Measurements from ENCODE around the gene ETNK1. TPM values are rescaled to one million over a fixed set of nuclear protein-coding genes. Genes with fewer than 3 reads are reported as not detected.

Gene ETNK1
- total RNA-seq, 1 donor from 2014 or later, result 82.4 TPM

- Histone ChIP-seq H3K4me1 (peaks cover 19% of the 10 kb centered on the region), H3K4me3 (no peak overlapping the region), H3K9me3 (no peaks in the 10 kb centered on the region), H3K27ac (no peak overlapping the region), H3K27me3 (ENCODE audit: low read depth) (no peaks in the 10 kb centered on the region), H3K36me3 (no peaks in the 10 kb centered on the region)
- intact Hi-C loops (cut with DNase I), result loop anchor here (5.0 kb wide), 1 partner anchor 98 kb away; no protein-coding TSS in a partner anchor
- DNase-seq (no peak), ATAC-seq (no peak)
- TF ChIP-seq CTCF (IDR thresholded peaks at IDR 0.05), result no peak
Measured at GRCh38 chr12:22634883-22635282, 9.9 kb downstream of the ETNK1 start.

DNA sequence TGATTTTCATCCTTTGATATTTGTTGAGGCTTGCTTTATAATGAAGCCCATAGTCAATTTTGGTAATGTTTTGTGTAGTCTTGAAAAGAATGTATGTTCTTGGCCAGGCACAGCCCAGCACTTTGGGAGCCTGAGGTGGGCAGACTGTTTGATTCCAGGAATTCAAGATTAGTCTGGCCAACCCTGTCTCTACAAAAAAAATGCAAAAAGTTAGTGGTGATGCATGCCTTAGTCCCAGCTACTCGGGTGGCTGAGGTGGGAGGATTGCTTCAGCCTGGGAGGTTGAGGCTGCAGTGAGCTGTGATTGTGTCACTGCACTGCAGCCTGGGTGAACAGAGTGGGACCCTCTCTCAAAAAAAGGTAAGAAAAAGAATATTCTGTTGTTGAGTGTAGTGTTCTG lies 10.8 kb downstream of the ETNK1 start:
- no peak for TF ChIP-seq CTCF (IDR thresholded peaks at IDR 0.05)
- Histone ChIP-seq H3K27ac (no peak overlapping the region), H3K27me3 (ENCODE audit: low read depth) (no peaks in the 10 kb centered on the region), H3K36me3 (no peaks in the 10 kb centered on the region), H3K4me1 (peaks cover 17% of the 10 kb centered on the region), H3K4me3 (no peak overlapping the region), H3K9me3 (no peaks in the 10 kb centered on the region)
- DNase-seq (no peak), ATAC-seq (no peak)
- intact Hi-C loops (cut with DNase I), result no loop called here

- ATAC-seq (no peak), DNase-seq (no peak)
- Histone ChIP-seq H3K27me3 (ENCODE audit: low read depth) (no peaks in the 10 kb centered on the region), H3K9me3 (no peaks in the 10 kb centered on the region), H3K27ac (no peak overlapping the region), H3K36me3 (peaks cover 4% of the 10 kb centered on the region), H3K4me3 (no peak overlapping the region), H3K4me1 (peaks cover 7% of the 10 kb centered on the region)
- no peak for TF ChIP-seq CTCF (IDR thresholded peaks at IDR 0.05)
- intact Hi-C loops (cut with DNase I), result no loop called here
Measured at GRCh38 chr12:22640851-22641250, 15.9 kb downstream of the ETNK1 start.

DNA sequence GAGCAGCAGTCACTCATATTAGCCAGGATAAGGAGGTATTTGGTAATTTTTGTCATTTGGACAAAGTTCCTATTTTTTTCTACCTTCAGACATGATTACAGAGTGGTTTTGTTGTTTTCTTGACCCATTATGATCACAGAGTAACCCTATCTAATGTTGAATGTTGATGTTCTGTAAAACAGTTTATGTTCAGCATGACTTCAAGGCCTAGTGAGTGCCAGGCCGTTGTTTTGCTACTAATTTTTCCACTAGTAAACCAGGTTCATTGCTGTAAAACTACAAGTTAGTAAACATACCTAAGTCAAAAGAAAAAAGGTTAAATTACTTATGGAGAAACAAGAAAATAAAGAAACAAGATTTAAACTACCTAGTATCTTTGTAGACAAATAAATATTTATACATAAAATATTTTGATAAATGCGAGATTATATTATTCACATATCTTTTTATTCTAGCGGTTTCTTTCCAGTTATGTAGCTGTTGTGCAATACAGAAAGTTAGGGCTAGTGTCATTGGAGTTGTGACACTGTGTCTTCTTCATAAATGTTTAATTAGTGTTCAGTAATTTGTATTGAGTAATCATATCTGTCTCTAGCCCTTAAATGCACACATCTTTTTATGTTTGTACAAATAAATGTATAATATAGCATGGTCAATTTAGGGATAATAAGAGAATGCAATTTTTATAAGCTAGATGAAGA lies 16.5 kb downstream of the ETNK1 start:
- Histone ChIP-seq H3K27me3 (ENCODE audit: low read depth) (no peaks in the 10 kb centered on the region), H3K27ac (no peak overlapping the region), H3K4me3 (no peak overlapping the region), H3K36me3 (peaks cover 10% of the 10 kb centered on the region), H3K9me3 (no peaks in the 10 kb centered on the region), H3K4me1 (peaks cover 5% of the 10 kb centered on the region)
- intact Hi-C loops (cut with DNase I), result no loop called here
- no peak for TF ChIP-seq CTCF (IDR thresholded peaks at IDR 0.05)
- DNase-seq (no peak), ATAC-seq (no peak)

DNA sequence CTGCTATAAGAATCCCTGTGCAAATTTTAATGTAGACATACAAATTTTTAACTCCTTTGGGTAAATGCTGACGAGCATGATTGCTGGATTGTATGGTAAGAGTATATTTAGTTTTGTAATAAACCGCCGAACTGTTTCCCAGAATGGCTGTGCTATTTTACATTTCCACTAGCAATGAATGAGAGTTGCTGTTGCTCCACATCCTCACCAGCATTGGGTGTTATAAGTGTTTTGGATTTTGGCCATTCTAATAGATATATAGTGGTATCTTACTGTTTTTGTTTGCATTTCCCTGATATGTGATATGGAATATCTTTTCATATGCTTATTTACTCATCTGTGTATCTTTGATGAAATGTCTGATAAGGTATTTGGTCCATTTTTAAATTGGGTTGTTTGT lies 23.7 kb downstream of the ETNK1 start:
- H3K36me3 ChIP-seq, result peaks cover 11% of the 10 kb centered on the region
- no peaks in the 10 kb centered on the region for H3K27me3 ChIP-seq (ENCODE audit: low read depth)
- no peak overlapping the region for H3K4me3 ChIP-seq
- H3K9me3 ChIP-seq, result no peaks in the 10 kb centered on the region
- ATAC-seq (no peak), DNase-seq (no peak)
- TF ChIP-seq CTCF (IDR thresholded peaks at IDR 0.05), result no peak
- H3K4me1 ChIP-seq, result no peaks in the 10 kb centered on the region
- intact Hi-C loops (cut with DNase I), result no loop called here
- H3K27ac ChIP-seq, result no peak overlapping the region

Data from lower lobe of right lung (tissue), 2 donors.